Measurements from ENCODE around the gene ELL. TPM values are rescaled to one million over a fixed set of nuclear protein-coding genes. Genes with fewer than 3 reads are reported as not detected.

ELL gene
- total RNA-seq, 1 donor from 2014 or later, result 17.1 TPM

DNA sequence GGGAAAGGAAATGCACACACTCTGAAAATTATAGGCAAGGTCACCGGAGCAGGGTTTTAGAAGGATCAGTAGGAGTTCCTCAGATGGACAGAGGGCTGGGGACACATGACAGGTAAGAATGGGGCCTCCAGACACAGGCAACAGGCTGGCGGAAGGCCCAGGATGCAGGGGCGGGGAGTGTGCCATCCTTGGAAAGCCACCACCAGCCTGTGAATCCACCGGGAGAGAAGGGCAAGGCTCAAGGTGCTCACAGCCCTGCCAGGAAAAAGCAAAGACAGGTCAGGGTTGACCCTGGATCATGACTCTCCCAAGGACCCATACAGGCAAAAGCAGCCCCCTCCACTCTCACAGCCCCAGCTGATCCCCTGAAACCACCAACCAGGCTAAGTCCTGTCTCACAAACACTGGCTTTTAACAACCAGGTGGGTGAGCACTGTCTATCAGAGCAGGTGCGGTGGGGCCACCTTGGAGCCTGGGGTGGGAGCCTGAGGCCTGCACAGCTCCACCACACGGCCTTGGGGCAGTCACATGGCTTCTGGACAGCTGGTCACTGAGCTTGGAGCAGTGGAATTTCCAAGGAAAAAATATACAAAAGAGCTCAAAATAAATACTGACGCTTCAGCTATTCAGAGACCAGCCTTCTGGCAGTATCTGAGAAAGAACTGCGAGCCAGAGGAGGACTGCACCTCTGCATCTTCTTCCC, 48.7 kb downstream of the ELL start:
- DNase-seq (ENCODE audit: low read depth in 2 of 2), result no peak

DNA sequence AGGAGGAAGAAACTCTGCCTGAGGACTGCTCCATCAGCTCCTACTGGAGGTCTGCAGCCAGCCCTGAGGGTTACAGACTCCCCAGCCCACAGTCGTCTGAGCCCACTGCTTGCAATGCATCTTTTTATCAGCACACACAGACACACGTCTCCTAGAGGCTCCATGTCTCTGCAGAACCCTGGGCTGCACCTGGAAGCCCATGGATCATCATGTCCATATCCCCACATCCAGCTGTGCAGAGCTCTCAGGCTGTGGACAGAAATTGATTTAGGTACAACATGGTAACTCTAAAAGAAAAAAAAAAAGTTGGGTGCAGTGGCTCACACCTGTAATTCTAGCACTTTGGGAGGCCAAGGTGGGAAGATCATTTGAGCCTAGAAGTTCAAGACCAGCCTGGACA, 51.1 kb downstream of the ELL start:
- DNase-seq (ENCODE audit: low read depth in 2 of 2), result no peak

DNA sequence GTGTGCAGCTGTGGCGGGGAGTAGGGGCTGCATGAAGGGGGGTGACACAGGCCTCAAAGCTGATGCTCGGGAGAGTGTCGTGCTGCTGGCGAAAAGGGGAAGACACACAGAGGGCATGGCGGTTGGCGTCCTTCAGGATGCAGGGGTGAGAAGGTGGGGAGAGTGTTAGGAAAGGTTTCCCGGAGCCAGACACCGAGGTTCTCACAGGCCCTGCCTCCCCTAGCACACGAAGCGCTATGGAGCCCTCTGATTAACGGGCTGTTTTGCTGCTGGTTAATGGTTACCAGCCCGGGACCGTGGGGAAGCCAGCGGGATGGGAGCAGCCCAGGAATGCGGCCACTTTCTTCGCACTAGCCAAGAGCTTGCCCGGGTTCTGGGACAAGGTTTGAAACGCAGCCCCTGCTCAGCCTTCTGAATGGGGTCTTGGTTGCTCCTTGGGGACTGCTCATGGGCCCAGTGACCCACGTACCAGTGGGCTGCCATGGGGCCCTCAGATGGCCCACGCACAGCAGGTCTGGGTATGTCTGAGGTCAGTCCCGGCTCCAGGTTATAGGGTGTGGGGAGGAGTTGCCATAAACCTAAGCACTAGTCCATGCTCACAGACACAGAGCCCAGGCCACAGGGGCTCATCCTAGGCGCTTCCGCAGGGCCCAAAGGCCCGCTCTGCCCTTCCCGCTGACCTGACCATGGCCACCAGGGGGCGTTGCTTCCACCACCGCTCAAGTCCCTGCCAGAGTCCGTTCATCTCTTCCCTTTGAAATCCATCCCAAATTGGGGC, 52.6 kb downstream of the ELL start:
- DNase-seq (ENCODE audit: low read depth in 2 of 2), result peak; percentile 77 to 85

DNA sequence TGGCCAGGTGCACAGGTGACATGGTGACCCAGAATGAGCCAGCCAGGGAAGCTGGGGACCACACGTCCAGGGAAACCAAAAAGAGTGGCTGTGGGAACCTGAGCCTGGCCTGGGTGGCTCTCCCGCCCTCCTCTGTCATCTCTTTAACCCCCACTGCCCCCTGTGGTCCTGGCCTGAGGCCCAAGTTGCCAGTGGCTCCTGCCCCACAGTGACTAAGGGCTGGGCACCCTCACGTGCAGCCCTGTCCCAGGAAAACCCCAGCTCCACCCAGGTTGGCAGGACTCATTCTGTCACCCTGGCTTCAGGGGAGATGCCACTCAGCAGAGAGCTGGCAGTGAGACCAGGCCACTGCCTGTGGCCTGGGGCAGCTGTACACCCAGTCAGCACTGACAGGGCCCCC, 53.4 kb downstream of the ELL start:
- no peak for DNase-seq (ENCODE audit: low read depth in 2 of 2)

DNA sequence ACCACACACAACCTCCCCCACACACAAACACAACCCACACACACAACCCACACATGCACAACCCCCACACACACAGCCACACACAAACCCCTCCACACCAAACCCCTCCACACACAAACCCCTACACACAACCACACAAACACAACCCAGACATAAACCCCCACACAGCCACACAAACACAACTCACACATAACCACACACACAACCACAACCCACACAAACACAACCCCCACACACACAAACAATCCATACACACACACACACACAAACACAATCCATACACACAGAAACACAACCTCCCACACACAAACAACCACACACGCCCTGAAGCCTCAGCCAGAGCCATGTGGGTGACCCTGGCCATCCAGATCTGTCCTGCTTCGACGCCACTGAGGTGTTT, 53.9 kb downstream of the ELL start:
- no peak for DNase-seq (ENCODE audit: low read depth in 2 of 2)

DNA sequence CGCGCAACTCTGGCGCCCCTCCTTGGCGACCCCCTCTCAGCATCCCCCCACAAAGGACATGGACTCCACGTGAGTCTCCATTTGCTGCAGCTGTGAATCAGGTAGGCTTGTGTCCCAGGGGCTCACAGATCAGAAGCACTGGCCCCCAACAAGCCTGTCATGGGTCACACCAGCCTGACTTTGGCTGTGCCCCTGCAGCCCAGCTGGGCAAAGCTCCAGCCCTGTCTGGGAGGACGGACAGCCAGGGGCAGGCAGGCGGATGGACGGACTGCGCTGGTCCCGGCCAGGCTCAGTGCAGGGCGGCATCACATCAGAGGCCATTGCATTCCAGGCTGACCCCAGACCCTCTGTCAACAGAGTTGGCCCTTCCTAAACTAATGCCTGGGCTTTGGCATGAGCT, 55.5 kb downstream of the ELL start:
- no peak for DNase-seq (ENCODE audit: low read depth in 2 of 2)

DNA sequence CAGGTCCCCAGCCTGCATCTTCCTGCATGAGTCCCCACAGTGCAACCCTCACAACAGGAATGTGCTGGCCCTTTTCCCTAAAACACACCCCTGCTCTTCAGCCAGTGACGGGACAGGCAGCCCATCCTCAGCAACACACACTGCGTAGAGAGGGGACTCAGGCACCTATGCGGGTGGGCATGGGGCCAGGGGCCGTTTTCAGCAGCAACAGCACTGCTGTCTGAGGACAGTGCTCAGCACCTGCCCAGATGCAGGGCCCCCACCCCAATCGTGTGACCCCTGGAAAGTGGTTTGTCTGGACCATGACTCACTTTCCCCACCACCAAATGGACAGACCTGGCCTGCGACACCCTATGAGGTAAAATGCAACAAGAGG, 55.9 kb downstream of the ELL start:
- no peak for DNase-seq (ENCODE audit: low read depth in 2 of 2)

DNA sequence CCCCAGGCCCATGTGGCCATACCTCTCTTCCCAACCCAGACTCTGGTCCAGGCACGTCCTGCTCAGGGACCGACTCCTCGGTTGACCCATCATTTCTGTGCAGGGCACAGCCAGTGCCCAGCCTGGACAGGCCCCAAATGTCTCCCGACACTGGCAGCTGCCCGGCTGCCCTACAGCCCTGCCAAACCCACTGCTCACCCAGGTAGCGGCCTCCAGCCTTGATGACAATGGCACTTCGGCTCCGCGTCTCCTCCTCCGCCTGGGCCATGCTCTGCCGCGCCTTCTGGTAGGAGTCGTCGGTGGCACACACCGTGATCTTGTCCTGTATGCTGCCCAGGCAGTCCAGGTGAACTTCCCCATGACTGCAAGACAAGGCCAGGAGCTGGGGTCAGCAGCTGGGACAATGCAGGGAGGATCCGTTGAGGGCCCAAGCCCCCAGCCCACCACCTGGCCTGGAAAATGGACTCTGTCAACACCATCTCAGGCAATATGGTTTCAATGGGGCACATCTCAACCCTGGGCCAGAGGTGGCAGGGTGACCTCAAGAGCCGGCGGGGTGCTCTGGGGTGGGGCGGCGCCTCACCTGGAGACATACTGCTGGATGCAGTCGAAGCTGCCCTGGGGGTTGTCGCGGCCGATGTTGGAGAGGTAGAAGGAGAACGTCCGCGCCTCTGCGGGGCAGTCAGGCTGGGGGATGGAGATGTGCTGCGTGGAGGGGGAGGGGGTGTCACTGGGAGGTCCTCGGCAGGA, 56.5 kb downstream of the ELL start:
- DNase-seq (ENCODE audit: low read depth in 2 of 2), result no peak

DNA sequence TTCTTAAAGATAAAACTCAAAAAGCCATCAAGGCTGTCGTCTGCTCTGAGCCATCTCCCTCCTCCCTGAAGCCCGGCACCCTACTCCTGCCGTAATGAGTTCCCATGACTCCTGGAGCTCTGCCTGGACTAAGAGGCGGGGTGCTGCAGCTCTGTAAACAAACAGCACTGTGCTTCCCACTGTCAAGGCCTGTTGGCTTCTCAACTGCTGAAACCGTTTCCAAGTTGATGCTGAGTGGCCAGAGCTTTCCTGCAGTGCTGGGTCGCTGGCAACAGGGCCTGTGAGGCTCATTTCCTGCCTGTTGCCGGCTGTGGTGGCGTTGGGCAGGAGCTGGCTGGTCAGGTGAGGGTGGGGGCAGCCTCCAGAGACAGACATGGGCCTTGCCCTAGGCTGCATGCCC, 57.2 kb downstream of the ELL start:
- peak; percentile 85 to 91 for DNase-seq (ENCODE audit: low read depth in 2 of 2)

DNA sequence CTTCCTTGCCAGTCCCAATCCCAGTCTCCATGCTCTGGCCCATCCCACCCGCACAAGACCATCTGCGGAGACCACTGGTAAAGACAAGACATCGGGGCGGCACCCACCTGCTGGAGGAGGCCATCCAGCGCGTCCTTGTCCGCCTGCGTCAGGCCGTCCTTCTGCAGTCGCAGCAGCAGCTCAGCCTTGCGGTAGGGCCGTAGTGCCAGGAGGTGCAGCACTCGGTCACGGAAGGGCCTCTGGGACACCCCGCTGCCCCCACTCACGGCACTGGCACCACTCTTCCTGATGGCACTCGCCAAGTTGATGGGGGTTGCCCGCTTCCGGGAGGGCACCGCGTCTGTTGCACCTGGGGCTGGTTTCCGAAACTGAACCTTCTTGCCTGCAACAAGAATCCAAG, 60.4 kb downstream of the ELL start:
- no peak for DNase-seq (ENCODE audit: low read depth in 2 of 2)

DNA sequence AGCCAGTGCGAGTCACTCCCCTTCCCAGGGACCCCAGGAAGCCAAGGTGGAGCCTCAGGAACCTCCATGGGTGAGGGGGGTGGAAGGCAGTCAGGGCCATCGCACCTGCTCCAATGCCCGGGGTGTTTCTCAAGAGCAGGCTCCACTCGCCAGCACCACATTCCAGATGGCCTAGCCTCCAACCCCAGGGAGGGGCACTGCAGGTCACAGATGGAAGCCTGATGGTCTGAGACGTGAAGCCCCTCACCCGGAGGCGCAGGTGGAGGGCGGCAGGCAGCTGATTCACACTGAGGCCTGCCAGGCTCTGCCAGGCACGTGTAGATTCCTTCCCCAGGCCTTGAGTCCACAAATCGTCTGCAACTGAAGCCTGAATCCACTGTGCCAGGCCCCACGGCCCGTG, 61.0 kb downstream of the ELL start:
- no peak for DNase-seq (ENCODE audit: low read depth in 2 of 2)

DNA sequence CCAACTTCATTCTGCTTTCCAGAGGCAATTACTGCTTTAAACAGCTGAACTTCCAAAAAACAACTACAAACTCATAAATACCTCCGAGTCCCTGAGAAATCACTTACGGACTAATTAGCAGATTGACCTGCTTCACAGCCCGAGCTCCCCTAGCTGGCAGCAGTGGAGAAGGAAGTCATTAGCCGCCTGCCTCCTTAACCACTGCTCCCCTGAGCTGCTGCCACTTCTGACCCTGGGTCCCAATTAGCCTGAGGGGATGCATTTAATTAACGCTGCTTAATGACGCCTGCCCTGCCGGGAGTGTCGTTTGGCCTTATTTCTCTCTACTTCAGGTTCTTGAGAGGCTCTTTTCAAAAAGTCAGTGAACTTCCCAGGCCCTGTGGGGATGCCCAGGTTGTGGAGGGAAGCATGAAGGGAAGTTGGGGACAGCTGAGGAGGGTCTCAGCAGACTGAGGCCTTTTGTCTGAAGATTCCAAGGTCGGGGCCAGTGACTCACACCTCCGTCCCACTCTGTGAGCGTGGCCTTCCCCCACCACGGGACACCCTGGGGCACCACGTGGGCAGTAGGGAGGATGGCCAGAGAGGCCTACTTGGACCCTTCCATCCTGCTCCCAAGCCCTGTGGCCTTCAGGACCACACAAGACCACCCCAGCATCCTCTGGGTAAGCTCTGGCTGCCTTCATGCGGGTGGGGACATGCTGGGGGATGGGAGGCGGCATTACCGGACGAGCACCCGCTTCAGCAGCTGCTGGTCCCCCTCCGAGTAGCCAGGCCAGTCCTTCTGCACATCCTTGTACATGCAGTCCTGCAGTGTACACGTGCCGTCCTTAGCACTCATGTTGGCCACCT, 64.2 kb downstream of the ELL start:
- DNase-seq (ENCODE audit: low read depth in 2 of 2), result no peak

DNA sequence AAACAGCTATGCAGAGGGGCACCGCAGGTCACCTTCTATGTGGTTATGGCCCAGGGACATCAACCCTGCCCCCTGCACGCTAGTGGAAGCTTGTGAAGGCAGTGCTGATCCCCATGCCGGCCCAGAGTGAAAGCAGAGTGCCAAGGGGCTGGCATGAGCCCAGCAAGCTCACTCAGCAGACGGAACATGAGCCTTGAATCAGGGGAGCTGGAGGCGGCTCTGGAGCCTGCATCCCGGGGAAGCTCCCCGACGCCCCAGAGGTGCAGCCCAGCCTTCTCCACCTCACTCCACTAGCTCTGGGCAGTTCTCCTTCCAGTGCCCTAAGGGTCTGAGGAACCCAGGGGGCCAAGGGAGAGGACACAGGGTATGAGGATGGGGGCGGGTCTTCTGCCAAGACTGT, 64.9 kb downstream of the ELL start:
- no peak for DNase-seq (ENCODE audit: low read depth in 2 of 2)

DNA sequence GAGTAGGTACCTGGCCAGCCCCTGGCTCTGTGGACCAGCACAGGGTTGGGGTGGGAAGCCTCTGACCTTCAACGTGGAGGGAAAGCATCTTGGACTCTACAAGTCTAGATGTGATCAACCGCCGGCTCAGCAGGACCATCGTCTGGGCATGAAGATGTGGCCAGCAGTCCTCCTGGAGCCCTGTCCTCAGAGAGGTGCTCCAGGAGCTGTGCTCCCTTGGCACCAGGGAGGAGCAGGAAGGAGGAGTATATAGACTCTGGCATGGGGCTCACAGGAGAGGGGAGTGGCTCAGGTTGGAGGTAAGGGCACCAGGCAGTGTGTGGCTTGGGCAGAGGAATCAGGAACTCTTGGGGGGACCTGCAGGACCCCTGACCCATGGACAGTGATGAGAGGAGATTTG, 65.6 kb downstream of the ELL start:
- no peak for DNase-seq (ENCODE audit: low read depth in 2 of 2)

DNA sequence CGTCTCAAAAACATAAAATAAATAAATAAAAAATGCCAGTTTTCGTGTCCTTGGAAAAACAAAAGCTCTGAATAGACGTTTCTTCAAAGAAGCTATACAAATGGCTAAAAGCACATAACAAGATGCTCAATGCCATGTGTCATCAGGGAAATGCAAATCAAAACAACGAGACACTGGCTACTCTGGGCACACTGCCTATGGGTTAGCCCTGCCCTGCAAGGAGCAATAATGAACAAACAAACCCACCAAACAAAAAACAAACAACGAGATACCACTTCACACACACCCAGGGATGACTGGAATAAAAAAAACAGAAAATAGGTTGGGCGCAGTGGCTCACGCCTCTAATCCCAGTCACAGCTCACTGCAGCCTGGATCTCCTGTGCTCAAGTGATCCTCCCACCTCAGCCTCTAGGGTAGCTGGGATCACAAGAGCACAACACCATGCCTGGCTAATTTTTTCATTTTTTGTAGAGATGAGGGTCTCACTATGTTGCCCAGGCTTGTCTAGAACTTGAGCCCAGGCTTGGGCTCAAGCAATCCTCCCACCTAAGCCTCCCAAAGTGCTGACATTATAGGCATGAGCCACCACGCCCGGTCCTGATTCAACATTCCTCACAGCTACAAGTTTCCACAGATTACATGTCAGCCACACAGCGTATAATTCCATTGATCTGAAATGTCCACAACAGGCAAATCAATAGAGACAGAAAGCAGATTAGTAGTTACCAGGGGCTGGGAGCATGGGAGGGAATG, 68.4 kb downstream of the ELL start:
- DNase-seq (ENCODE audit: low read depth in 2 of 2), result peak in 1 of 2 donors; percentile 30

DNA sequence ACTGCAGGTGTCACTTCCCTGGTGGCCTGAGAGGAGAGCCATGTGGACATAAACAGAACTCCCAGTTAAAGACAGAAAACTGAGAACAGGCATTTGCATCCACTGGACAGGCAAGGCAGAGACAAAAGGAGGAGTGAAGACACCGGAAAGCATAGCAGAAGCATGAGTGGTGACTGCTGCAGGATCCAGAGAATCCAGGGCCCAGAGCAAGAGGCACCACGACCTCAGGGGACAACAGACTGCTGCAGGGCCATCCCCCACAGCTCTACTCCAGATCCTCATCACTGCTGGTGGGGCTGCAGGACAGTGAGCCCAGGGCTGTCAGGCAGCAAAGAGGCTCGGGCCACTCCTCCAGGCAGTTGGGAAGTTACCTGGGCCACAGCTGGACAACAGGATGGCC, 69.5 kb downstream of the ELL start:
- DNase-seq (ENCODE audit: low read depth in 2 of 2), result no peak

DNA sequence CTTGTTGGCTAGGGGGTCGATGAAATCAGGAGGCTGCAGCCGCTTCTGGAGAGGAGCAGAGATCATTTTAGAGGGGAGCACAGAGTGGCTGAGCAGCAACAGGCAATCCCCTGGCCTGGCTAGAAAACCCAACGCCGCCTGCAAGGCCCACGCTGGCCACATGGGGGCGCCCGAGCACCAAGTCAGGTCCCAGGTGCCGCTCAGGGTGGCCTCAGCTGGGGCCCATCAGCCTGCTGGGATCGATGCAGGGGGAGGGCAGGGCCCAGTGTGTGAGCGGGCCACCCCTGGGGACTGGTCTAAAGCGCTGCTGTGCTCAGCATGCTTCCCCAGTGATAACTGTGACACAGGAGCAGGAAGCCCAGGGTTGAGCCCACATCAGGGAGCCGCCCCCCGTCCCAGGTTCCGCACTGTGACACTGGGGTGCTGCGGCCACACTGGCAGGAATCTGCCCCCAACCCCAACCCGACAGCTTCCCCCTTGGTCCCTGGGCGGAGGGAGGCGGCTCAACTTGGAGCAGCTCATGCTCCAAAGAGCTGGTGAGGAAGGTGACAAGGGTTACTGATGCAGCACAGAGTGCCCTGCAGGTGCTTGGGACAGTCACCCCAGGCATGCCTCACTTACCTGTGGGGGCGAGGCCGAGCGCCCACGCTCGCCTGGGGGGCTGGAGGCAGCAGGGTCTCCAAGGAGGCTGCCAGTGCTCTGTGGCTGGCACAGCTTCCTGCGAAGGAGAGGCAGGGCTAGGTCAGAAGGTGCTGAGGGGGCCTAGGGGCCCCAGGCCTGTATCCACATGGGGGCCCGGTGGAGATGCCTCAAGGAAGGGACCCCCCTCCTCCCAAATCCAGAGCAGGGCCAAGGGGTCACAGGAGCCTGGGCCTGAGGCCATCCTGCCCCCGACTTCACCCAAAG, 70.7 kb downstream of the ELL start:
- peak; percentile 74 to 79 for DNase-seq (ENCODE audit: low read depth in 2 of 2)

DNA sequence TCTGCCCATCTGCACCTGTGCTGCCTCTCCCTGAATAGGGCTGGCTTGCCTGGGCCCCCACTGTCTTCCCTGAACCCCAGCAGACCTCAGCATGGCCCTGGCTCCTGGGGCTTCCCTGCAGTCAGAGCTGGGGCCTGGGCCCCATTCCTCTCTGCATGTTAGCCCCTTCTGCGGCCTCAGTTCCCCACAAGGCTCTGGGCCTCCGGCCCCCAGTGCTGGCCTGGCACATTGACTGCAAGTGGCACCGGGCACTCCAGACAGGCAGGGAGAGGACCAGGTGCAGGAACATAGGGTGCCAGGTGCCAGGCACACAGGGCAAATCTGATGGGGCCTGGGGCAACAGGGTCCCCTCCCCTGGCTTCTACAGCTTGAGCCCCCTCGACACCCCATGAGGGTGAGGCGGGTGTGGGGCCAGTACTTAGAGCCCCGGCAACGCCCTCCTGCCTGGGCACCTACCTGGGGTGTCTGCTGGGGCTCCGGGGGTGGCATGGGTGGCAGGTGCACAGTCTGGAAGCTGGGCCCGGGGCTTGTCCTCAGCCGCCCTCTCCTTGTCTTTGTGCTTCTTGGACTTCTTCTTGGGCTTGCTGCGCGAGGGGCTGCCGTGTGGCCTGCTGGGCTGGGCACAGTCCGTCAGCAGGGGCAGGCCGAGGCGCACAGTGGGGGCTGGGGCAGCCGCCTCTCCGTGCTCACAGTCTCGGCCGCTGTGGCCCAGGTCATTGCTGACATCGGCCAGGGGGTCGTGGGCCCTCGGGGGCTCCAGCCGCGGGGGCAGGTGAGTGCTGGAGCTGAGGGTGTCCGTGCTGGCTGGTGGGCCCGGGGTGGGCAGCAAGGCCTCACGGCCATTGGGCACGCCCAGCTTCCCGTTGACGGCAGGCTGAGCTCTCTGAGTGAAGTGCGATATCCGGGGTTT, 71.6 kb downstream of the ELL start:
- DNase-seq (ENCODE audit: low read depth in 2 of 2), result no peak

DNA sequence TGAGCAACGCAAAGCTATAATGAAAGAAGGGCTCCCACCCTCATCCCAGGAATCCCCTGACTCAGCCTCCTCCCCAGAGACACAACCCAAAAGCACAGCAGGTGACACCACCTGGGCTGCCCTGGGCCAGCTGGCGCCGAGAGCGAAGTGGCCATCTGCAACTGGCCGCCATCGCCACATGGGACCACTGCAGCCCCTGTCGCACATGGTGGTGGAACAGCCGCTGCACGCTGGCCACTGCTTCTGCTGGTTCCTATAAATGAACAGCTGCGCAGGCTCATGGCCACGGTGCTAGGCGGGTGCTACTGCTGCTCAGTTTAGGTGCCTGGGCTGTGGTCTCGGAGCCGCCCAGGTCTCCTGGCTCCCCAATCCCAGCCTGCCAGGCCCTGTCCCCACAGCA, 72.3 kb downstream of the ELL start:
- no peak for DNase-seq (ENCODE audit: low read depth in 2 of 2)
